AG04449 (cell line): Measurements from ENCODE around the gene IL22RA2.

Experiments used
- CTCF ChIA-PET: fragments of 350-600 bp; formaldehyde crosslinking; extraction: SDS; loops from one replicate; lab custom pipeline; 2021; ENCODE audit warnings: antibody characterized with exemption; lab: Yijun Ruan, JAX
- POLR2A ChIA-PET: fragments of 400-600, 350-600 bp; formaldehyde crosslinking; extraction: SDS; loops from one replicate; lab custom pipeline; 2020; ENCODE audit warnings: antibody characterized with exemption, inconsistent platforms; lab: Yijun Ruan, JAX
- DNase-seq: peaks from one replicate; pipeline ENCODE4 v3.0.0-alpha.2; 2010; ENCODE audit warnings: low read depth, low spot score
- H3K4me3 ChIP-seq: 2 replicates; pipeline ENCODE4 v1.5.1; 2011; ENCODE audit warnings: low read depth, mild to moderate bottlenecking, control low read depth, low read length
- CTCF ChIP-seq: IDR thresholded peaks from one replicate; pipeline ENCODE4 v1.5.1; 2011; ENCODE audit warnings: mild to moderate bottlenecking, moderate library complexity, low read length, control low read depth, inconsistent platforms; ENCODE audit not compliant: insufficient read depth; ENCODE audit errors: missing control alignments

The IL22RA2 gene

GRCh38 chr6:137122612-137123011 is 50.8 kb downstream of the IL22RA2 start:
- no peak for DNase-seq

GRCh38 chr6:137121401-137121997 is 51.9 kb downstream of the IL22RA2 start:
- DNase-seq = no peak
- H3K4me3 ChIP-seq = no peak overlapping the region
- TF ChIP-seq CTCF = no peak
- ChIA-PET CTCF (no interaction called here), POLR2A (no interaction called here)

More at GRCh38 chr6:137122612-137123011, 50.8 kb downstream of the IL22RA2 start:
- TF ChIP-seq CTCF = no peak
- CTCF ChIA-PET = no interaction called here
- no peak overlapping the region for H3K4me3 ChIP-seq
- POLR2A ChIA-PET = no interaction called here

GRCh38 chr6:137120748-137121147 is 52.7 kb downstream of the IL22RA2 start:
- ChIA-PET CTCF (no interaction called here), POLR2A (no interaction called here)
- DNase-seq = no peak
- no peak overlapping the region for H3K4me3 ChIP-seq
- TF ChIP-seq CTCF = no peak

- no peak for TF ChIP-seq CTCF
- no peak for DNase-seq
- ChIA-PET CTCF (no interaction called here), POLR2A (no interaction called here)
- H3K4me3 ChIP-seq = no peak overlapping the region
These were observed 54.0 kb downstream of the IL22RA2 start for GRCh38 chr6:137119196-137120104.

- ChIA-PET CTCF (no interaction called here), POLR2A (no interaction called here)
- H3K4me3 ChIP-seq = no peak overlapping the region
- no peak for TF ChIP-seq CTCF
- no peak for DNase-seq
These were observed 55.9 kb downstream of the IL22RA2 start for GRCh38 chr6:137117581-137117980.

GRCh38 chr6:137116807-137117206 is 56.6 kb downstream of the IL22RA2 start:
- TF ChIP-seq CTCF = no peak
- no peak overlapping the region for H3K4me3 ChIP-seq
- CTCF ChIA-PET = no interaction called here

More at GRCh38 chr6:137116807-137117206, 56.6 kb downstream of the IL22RA2 start:
- DNase-seq = no peak
- POLR2A ChIA-PET = no interaction called here
